ENCODE measurements around the gene MSL1.

- TF ChIP-seq, protein P1, sequence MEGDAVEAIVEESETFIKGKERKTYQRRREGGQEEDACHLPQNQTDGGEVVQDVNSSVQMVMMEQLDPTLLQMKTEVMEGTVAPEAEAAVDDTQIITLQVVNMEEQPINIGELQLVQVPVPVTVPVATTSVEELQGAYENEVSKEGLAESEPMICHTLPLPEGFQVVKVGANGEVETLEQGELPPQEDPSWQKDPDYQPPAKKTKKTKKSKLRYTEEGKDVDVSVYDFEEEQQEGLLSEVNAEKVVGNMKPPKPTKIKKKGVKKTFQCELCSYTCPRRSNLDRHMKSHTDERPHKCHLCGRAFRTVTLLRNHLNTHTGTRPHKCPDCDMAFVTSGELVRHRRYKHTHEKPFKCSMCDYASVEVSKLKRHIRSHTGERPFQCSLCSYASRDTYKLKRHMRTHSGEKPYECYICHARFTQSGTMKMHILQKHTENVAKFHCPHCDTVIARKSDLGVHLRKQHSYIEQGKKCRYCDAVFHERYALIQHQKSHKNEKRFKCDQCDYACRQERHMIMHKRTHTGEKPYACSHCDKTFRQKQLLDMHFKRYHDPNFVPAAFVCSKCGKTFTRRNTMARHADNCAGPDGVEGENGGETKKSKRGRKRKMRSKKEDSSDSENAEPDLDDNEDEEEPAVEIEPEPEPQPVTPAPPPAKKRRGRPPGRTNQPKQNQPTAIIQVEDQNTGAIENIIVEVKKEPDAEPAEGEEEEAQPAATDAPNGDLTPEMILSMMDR (IDR thresholded peaks at IDR 0.05) = no peak
- no peak for TF ChIP-seq ZFX (IDR thresholded peaks at IDR 0.05; ENCODE audit: borderline replicate concordance)
Observed at GRCh38 chr17:40100669-40101366, 21.0 kb upstream of the MSL1 start.

All from 22Rv1 (cell line).